ENCODE results near the gene BTD. TPM values are rescaled to one million over a fixed set of nuclear protein-coding genes. Genes with fewer than 3 reads are reported as not detected.

Gene BTD
- total RNA-seq, 1 experiment from 2014 or later, result 7.7 TPM

GRCh38 chr3:15579051-15579450, 22.5 kb upstream of the BTD start:
- intact Hi-C loops (cut with micrococcal nuclease; ENCODE audit: unreplicated experiment), result no loop called here
- H3K9me3 Mint-ChIP-seq (ENCODE audit: low read depth, unreplicated experiment), result no peaks in the 10 kb centered on the region
- H3K4me1 Mint-ChIP-seq (ENCODE audit: low read depth, unreplicated experiment), result no peaks in the 10 kb centered on the region
- no peak overlapping the region for H3K27ac Mint-ChIP-seq (ENCODE audit: unreplicated experiment)
- H3K36me3 Mint-ChIP-seq (ENCODE audit: insufficient read depth, unreplicated experiment), result peaks cover 14% of the 10 kb centered on the region
- no TSS peak for BruUV-seq (replicated peaks)
- H3K4me3 Mint-ChIP-seq (ENCODE audit: low read depth, unreplicated experiment), result no peak overlapping the region
- TF ChIP-seq, protein P1, sequence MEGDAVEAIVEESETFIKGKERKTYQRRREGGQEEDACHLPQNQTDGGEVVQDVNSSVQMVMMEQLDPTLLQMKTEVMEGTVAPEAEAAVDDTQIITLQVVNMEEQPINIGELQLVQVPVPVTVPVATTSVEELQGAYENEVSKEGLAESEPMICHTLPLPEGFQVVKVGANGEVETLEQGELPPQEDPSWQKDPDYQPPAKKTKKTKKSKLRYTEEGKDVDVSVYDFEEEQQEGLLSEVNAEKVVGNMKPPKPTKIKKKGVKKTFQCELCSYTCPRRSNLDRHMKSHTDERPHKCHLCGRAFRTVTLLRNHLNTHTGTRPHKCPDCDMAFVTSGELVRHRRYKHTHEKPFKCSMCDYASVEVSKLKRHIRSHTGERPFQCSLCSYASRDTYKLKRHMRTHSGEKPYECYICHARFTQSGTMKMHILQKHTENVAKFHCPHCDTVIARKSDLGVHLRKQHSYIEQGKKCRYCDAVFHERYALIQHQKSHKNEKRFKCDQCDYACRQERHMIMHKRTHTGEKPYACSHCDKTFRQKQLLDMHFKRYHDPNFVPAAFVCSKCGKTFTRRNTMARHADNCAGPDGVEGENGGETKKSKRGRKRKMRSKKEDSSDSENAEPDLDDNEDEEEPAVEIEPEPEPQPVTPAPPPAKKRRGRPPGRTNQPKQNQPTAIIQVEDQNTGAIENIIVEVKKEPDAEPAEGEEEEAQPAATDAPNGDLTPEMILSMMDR (IDR thresholded peaks at IDR 0.05; ENCODE audit: unreplicated experiment), result no peak
- no peak for DNase-seq
- CTCF ChIA-PET, result no interaction called here
- no peaks in the 10 kb centered on the region for H3K27me3 Mint-ChIP-seq (ENCODE audit: unreplicated experiment)

DNA sequence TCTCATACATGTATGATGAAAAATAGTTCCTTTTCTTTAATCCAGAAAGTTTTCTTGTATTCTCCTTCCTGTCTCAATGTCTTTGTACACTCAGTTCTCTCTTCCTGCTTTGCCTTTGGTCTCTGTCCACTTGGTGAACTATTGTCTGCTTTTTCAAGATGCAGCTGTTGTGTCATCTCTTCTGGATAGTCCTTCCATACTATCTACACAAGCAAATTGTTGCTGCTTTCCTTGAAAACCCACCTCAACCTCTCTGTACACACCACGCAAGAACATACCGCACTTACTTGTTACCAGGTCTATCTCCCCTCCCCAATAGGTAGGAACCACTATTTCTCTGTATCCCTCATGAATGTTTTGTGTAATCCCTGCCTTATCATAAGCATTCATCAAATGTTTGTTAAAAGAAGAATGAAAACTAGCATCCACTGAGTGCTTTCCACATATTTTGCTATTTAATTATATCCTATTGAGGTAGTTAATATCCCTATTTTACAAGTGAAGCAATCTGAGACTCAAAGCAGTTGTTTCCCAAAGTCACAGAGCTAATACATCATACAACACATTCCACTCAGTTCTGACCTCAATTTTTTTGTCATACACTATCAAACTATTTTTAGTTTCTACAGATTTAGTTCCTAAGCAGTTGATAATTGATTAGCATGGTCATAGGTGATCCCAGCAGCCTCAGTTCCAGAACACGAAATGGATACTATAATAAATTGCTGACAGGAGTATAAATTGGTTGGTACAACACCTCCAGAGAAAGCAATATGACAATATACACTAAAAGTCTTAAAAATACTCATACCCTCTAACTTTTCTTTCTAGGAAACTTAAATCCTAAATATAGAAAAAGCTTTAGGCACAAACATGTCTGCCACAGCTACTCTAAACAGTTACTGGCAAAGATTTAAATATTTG, 19.8 kb upstream of the BTD start:
- intact Hi-C loops (cut with micrococcal nuclease; ENCODE audit: unreplicated experiment), result no loop called here
- no peaks in the 10 kb centered on the region for H3K4me1 Mint-ChIP-seq (ENCODE audit: low read depth, unreplicated experiment)
- BruUV-seq (replicated peaks), result no TSS peak
- CTCF ChIA-PET, result no interaction called here
- DNase-seq, result no peak
- no peak overlapping the region for H3K27ac Mint-ChIP-seq (ENCODE audit: unreplicated experiment)
- H3K4me3 Mint-ChIP-seq (ENCODE audit: low read depth, unreplicated experiment), result no peak overlapping the region
- TF ChIP-seq, protein P1 (IDR thresholded peaks at IDR 0.05; ENCODE audit: unreplicated experiment), result no peak
- H3K27me3 Mint-ChIP-seq (ENCODE audit: unreplicated experiment), result no peaks in the 10 kb centered on the region
- no peaks in the 10 kb centered on the region for H3K9me3 Mint-ChIP-seq (ENCODE audit: low read depth, unreplicated experiment)
- H3K36me3 Mint-ChIP-seq (ENCODE audit: insufficient read depth, unreplicated experiment), result peaks cover 14% of the 10 kb centered on the region

- intact Hi-C loops (cut with micrococcal nuclease; ENCODE audit: unreplicated experiment), result no loop called here
- TF ChIP-seq, protein P1 (IDR thresholded peaks at IDR 0.05; ENCODE audit: unreplicated experiment), result no peak
- H3K27ac Mint-ChIP-seq (ENCODE audit: unreplicated experiment), result no peak overlapping the region
- CTCF ChIA-PET, result no interaction called here
- H3K9me3 Mint-ChIP-seq (ENCODE audit: low read depth, unreplicated experiment), result no peaks in the 10 kb centered on the region
- H3K4me1 Mint-ChIP-seq (ENCODE audit: low read depth, unreplicated experiment), result no peaks in the 10 kb centered on the region
- no TSS peak for BruUV-seq (replicated peaks)
- no peak overlapping the region for H3K4me3 Mint-ChIP-seq (ENCODE audit: low read depth, unreplicated experiment)
- no peaks in the 10 kb centered on the region for H3K27me3 Mint-ChIP-seq (ENCODE audit: unreplicated experiment)
- H3K36me3 Mint-ChIP-seq (ENCODE audit: insufficient read depth, unreplicated experiment), result peaks cover 5% of the 10 kb centered on the region
- no peak for DNase-seq
Measured at GRCh38 chr3:15585111-15585845, 16.3 kb upstream of the BTD start.

DNA sequence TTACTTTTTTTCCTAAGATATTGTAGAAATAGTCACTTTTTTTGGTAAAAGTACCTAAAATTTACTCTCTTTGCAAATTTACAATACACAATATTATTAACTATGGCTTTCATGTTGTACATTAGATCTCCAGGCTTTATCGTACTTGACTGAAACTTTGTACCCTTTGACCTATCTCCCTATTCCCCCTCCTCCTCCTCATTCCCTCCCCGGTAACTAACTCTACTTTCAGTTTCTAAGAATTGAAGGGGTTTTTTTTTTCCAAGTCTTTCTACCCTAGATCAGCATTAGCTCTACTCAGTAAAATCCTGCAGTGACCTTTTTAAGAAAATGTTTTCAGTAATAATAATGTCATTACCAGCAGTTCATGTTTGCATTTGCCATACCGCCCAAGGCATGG, 10.3 kb upstream of the BTD start:
- no peaks in the 10 kb centered on the region for H3K27me3 Mint-ChIP-seq (ENCODE audit: unreplicated experiment)

More for the DNA sequence above, 10.3 kb upstream of the BTD start:
- H3K9me3 Mint-ChIP-seq (ENCODE audit: low read depth, unreplicated experiment), result no peaks in the 10 kb centered on the region
- DNase-seq, result no peak
- TF ChIP-seq, protein P1 (IDR thresholded peaks at IDR 0.05; ENCODE audit: unreplicated experiment), result no peak
- intact Hi-C loops (cut with micrococcal nuclease; ENCODE audit: unreplicated experiment), result no loop called here
- CTCF ChIA-PET, result no interaction called here
- no peak overlapping the region for H3K4me3 Mint-ChIP-seq (ENCODE audit: low read depth, unreplicated experiment)
- no TSS peak for BruUV-seq (replicated peaks)
- no peaks in the 10 kb centered on the region for H3K36me3 Mint-ChIP-seq (ENCODE audit: insufficient read depth, unreplicated experiment)
- no peak overlapping the region for H3K27ac Mint-ChIP-seq (ENCODE audit: unreplicated experiment)
- no peaks in the 10 kb centered on the region for H3K4me1 Mint-ChIP-seq (ENCODE audit: low read depth, unreplicated experiment)
